Progenitor cell of endocrine pancreas (in vitro differentiated cells): ENCODE measurements around the gene PARN. TPM values are rescaled to one million over a fixed set of nuclear protein-coding genes. Genes with fewer than 3 reads are reported as not detected.
"Not testable (repeated sequence)": the region's sequence is repeated elsewhere in the genome, so short reads cannot be mapped to it uniquely, and the experiment has no call there.

Experiments used
- DNase-seq: peaks from one replicate; pipeline ENCODE4 v3.0.0; 2021; ENCODE audit warnings: low spot score; ENCODE audit not compliant: unreplicated experiment
- H3K27ac Mint-ChIP-seq: 2 replicates; pipeline ENCODE4 v1.8.0; 2021; ENCODE audit warnings: mild to moderate bottlenecking, moderate library complexity, mixed read lengths
- H3K27me3 Mint-ChIP-seq: 2 replicates; pipeline ENCODE4 v1.8.0; 2021; ENCODE audit warnings: mixed read lengths
- H3K36me3 Mint-ChIP-seq: 2 replicates; pipeline ENCODE4 v1.8.0; 2022; ENCODE audit warnings: mixed read lengths; ENCODE audit not compliant: insufficient read depth
- H3K4me1 Mint-ChIP-seq: 2 replicates; pipeline ENCODE4 v1.8.0; 2021; ENCODE audit warnings: low read depth, mixed read lengths
- H3K4me3 Mint-ChIP-seq: 2 replicates; pipeline ENCODE4 v1.8.0; 2021; ENCODE audit warnings: low read depth, mild to moderate bottlenecking, moderate library complexity, mixed read lengths
- H3K9me3 Mint-ChIP-seq: 2 replicates; pipeline ENCODE4 v1.8.0; 2021; ENCODE audit warnings: low read depth, mixed read lengths
- total RNA-seq: library from RNA; stranded (reverse); gene quantifications from 2 replicates; pipeline ENCODE4 v1.2.1, GENCODE V29; 2021
- TF ChIP-seq, protein P1 (sequence below): fragments of 200-600 bp; sonication (generic); IDR thresholded peaks from one replicate; pipeline ENCODE4 v1.5.0; 2021; ENCODE audit warnings: antibody characterized with exemption, mild to moderate bottlenecking; ENCODE audit not compliant: unreplicated experiment

Gene PARN
- total RNA-seq, 1 donor from 2014 or later, result 31.4 TPM

DNA sequence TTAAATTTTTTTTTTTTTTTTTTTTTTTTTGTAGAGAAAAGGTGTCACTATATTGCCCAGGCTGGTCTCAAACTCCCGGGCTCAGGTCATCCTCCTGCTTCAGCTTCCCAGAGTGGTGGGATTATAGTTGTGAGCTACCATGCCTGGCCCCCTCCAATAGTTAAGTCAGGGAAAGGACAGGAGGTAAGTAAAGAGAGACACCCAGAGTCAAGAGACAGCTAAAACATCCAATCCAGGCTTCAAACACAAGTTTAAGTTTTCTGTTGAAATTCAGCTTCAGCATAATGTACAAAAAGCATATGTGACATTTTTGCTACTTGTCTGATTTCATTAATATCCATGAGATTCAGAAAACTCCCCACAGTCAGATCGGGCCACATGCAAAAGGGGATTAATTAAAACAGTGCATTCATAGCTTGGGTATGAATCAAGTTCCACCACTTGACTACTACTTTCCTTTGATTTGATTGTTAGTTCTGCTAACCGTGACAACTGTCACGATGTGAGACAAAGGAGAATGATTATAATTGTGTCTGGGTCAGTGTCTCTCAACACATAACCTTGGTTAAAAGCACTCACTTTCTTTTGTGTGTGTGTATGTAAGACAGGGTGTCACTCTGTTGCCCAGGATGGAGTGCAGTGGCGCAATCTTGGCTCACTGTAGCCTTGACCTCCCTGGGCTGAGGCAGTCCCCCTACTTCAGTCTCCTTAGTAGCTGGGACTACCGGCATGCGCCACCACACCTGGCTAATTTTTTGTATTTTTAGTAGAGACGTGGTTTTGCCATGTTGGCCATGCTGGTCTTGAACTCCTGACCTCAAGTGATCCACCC is 184.9 kb downstream of the PARN start:
- H3K4me3 Mint-ChIP-seq, result no peak overlapping the region
- no peaks in the 10 kb centered on the region for H3K9me3 Mint-ChIP-seq
- H3K36me3 Mint-ChIP-seq, result peaks cover 4% of the 10 kb centered on the region
- no peaks in the 10 kb centered on the region for H3K27me3 Mint-ChIP-seq
- H3K4me1 Mint-ChIP-seq, result no peaks in the 10 kb centered on the region
- H3K27ac Mint-ChIP-seq, result no peak overlapping the region
- DNase-seq, result no peak
- TF ChIP-seq, protein P1, sequence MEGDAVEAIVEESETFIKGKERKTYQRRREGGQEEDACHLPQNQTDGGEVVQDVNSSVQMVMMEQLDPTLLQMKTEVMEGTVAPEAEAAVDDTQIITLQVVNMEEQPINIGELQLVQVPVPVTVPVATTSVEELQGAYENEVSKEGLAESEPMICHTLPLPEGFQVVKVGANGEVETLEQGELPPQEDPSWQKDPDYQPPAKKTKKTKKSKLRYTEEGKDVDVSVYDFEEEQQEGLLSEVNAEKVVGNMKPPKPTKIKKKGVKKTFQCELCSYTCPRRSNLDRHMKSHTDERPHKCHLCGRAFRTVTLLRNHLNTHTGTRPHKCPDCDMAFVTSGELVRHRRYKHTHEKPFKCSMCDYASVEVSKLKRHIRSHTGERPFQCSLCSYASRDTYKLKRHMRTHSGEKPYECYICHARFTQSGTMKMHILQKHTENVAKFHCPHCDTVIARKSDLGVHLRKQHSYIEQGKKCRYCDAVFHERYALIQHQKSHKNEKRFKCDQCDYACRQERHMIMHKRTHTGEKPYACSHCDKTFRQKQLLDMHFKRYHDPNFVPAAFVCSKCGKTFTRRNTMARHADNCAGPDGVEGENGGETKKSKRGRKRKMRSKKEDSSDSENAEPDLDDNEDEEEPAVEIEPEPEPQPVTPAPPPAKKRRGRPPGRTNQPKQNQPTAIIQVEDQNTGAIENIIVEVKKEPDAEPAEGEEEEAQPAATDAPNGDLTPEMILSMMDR, result no peak

DNA sequence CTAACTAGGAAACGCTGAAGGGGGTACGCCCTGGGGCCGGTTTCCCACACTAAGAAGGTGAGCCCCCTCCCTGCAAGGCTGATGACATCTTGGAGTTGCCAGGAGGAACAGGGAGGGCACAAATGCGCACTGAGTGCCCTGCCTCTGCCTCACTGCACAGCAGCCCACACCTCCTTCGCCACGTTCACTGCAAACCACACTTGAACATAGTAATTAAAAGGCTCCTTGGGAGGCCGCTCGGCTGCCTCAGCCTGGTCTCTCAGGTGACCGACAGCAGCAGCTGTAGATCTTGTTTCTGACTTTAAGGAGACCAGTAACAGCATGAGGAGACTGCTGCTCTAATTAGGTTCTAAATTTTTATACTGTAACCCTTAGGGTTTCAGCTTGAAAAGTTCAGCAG is 188.5 kb downstream of the PARN start:
- DNase-seq, H3K4me3 Mint-ChIP-seq, H3K27ac Mint-ChIP-seq, H3K36me3 Mint-ChIP-seq, H3K9me3 Mint-ChIP-seq, H3K4me1 Mint-ChIP-seq, H3K27me3 Mint-ChIP-seq: not testable (repeated sequence)

DNA sequence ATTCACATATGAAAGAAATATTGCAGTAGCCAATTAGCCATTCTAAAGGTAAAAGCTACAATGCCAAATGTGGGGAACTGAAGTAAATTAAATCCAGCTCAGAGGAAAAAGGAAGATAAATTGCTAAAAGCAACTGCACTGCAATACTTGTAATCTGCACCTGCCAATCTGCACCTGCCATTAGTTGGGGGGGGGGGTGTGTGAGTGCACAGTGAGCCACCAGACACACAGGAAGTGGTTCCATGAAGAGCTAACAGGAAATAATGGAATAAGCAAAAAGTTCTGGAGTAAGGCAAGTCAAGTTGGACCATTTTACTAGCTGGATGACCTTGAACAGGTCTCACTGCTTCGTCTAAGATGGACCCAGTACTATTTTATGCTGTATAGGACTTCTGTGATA is 191.8 kb downstream of the PARN start:
- no peak overlapping the region for H3K4me3 Mint-ChIP-seq
- TF ChIP-seq, protein P1, result no peak
- H3K27ac Mint-ChIP-seq, result no peak overlapping the region
- peaks cover 2% of the 10 kb centered on the region for H3K4me1 Mint-ChIP-seq
- no peak for DNase-seq
- no peaks in the 10 kb centered on the region for H3K9me3 Mint-ChIP-seq
- peaks cover 2% of the 10 kb centered on the region for H3K36me3 Mint-ChIP-seq
- H3K27me3 Mint-ChIP-seq, result no peaks in the 10 kb centered on the region

DNA sequence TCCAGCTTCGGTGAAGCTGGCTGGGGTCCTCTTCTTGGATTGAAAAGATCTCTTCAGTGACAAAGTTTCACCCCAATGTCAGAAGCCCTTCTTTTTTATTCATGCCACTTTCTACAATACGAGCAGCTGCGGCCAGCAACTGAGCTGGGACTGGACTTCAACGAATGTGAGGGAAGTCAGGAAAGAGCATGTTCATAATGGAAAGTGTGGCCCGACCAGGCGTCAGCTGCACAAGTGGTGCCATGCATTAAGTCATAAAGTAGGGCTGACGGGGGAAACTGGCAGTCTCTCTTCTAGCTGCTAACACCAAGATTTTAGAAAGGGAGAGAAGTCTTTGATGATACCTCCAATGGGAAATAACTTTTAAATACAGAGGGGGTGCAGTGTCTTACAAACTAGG is 192.6 kb downstream of the PARN start:
- no peak for DNase-seq
- no peak overlapping the region for H3K4me3 Mint-ChIP-seq
- H3K9me3 Mint-ChIP-seq, result peaks cover 2% of the 10 kb centered on the region
- peaks cover 2% of the 10 kb centered on the region for H3K4me1 Mint-ChIP-seq
- no peak overlapping the region for H3K27ac Mint-ChIP-seq
- H3K27me3 Mint-ChIP-seq, result no peaks in the 10 kb centered on the region
- TF ChIP-seq, protein P1, result no peak
- peaks cover 3% of the 10 kb centered on the region for H3K36me3 Mint-ChIP-seq

DNA sequence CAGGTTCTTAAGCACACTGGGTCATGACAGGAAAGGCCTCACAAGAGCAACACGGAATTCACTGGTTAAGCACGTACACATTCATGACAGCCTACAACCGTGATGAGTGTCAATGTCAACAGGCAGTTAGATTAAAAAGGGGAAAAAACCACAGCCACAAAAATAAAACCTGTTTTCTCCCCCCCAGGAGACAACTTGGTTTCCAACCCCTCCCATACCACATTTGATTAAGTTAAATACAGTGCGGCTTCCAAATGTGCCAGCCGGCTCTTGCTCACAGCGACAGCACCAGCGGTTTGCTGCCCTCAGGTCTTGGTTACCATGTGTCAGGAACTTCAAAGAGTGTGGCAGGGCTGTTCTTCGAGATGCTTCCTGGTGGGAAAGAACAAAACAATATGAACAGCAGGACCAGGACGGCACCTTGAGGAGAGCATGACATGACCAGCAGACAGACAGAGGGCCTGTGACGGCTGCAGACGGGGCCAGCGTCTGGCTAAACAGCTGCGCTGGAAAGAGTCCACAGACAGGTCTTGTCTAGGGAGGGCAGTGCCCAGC is 193.6 kb downstream of the PARN start:
- no peak overlapping the region for H3K4me3 Mint-ChIP-seq
- peaks cover 2% of the 10 kb centered on the region for H3K4me1 Mint-ChIP-seq
- no peak overlapping the region for H3K27ac Mint-ChIP-seq
- TF ChIP-seq, protein P1, result no peak
- H3K9me3 Mint-ChIP-seq, result peaks cover 5% of the 10 kb centered on the region
- no peaks in the 10 kb centered on the region for H3K27me3 Mint-ChIP-seq
- DNase-seq, result no peak
- H3K36me3 Mint-ChIP-seq, result peaks cover 8% of the 10 kb centered on the region

DNA sequence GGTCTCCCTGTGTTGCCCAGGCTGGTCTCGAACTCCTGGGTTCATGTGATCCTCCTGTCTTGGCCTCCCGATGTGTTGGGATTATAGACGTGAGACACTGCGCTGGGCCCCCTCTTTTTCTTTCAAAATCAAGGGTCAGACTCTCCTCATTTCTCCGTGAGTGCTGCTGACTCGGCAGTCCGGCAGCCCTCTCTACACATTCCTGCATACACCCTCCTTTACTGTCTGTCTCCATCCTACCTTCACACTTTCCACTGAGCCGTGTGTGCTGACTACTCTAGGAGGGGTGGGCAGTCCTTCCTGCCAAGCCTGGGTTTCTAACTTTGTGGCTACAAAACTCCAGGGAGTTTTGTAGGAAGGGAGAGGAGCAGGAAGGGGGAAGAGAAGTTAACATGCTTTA is 195.2 kb downstream of the PARN start:
- no peak for DNase-seq
- Mint-ChIP-seq H3K9me3 (peaks cover 5% of the 10 kb centered on the region), H3K36me3 (peaks cover 8% of the 10 kb centered on the region), H3K27me3 (no peaks in the 10 kb centered on the region), H3K27ac (no peak overlapping the region), H3K4me1 (peaks cover 2% of the 10 kb centered on the region), H3K4me3 (no peak overlapping the region)
- TF ChIP-seq, protein P1, result no peak

DNA sequence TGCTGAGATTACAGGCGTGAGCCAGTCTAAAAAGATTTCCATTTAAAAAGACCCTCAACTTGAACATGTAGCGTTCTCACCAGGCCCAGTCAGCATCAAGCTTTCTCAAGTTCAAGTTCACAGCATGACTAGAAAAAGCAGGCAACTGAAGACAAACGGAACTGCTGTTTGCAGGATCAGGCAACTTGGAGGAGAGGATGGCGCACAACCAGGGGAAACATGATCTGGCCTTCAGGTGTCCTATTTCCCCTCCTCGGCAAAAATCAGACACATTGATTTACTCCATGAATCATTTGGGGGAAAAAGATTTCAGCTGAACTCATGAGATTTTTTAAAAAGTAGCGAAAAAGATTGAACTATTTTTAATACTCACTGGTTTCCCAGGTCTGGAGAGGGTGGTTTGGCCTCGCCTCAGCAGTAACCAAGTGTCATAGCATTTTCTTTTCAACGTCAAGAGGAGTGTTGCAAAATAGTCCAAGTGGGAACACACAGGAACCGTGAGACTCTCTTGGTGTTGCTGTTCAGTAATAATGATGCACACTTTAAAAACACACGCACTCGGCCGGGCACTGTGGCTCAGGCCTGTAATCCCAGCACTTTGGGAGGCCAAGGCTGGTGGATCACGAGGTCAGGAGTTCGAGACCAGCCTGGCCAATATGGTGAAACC is 201.0 kb downstream of the PARN start:
- H3K27ac Mint-ChIP-seq, H3K27me3 Mint-ChIP-seq, H3K9me3 Mint-ChIP-seq, DNase-seq, H3K4me1 Mint-ChIP-seq, H3K4me3 Mint-ChIP-seq: not testable (repeated sequence)
- peaks cover 11% of the 10 kb centered on the region for H3K36me3 Mint-ChIP-seq
